Mammary epithelial cell (primary cell): Measurements from ENCODE around the gene FGFR4.

Source experiments
- CTCF ChIP-seq, 2 donors: IDR thresholded peaks in 1 of 2; conservative IDR thresholded peaks in 1 of 2; 2 replicates each; pipeline ENCODE4 v1.5.1; 2011 to 2012; ENCODE audit warnings: inconsistent platforms in 2 of 2, low read length in 2 of 2, mild to moderate bottlenecking in 2 of 2, control low read depth in 1 of 2, low read depth in 1 of 2; ENCODE audit not compliant: insufficient read depth in 1 of 2; ENCODE audit errors: extremely low read depth in 1 of 2
- EZH2 ChIP-seq: IDR thresholded peaks from 2 replicates; pipeline ENCODE4 v1.6.1; 2012; ENCODE audit warnings: low read length, inconsistent platforms, borderline replicate concordance

DNA sequence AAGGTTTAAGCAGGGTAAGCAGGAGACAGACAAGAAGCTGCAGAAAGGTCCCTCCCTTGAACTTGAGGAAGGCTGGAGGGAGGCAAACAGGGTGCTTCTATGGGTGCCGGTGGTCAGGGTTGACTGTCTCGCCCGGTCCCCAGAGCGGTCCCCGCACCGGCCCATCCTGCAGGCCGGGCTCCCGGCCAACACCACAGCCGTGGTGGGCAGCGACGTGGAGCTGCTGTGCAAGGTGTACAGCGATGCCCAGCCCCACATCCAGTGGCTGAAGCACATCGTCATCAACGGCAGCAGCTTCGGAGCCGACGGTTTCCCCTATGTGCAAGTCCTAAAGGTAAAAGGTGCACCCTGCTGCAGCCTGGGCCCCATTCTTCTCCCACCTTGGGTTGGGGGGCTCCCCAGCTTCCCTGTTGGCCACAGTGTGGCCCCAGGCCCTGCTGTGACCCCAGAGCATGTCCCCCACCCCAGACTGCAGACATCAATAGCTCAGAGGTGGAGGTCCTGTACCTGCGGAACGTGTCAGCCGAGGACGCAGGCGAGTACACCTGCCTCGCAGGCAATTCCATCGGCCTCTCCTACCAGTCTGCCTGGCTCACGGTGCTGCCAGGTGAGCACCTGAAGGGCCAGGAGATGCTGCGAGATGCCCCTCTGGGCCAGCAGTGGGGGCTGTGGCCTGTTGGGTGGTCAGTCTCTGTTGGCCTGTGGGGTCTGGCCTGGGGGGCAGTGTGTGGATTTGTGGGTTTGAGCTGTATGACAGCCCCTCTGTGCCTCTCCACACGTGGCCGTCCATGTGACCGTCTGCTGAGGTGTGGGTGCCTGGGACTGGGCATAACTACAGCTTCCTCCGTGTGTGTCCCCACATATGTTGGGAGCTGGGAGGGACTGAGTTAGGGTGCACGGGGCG, 5.7 kb downstream of the FGFR4 start:
- TF ChIP-seq CTCF (conservative IDR thresholded peaks at IDR 0.05 in 1 of 2, IDR thresholded peaks at IDR 0.05 in 1 of 2; ENCODE audit: extremely low read depth in 1 of 2, insufficient read depth in 1 of 2, low read depth in 1 of 2, low read length in 2 of 2) = no peak
- TF ChIP-seq EZH2 = no peak
